Esophagus muscularis mucosa (tissue), 4 donors: ENCODE measurements around the gene ABTB2.

Source experiments
- CTCF ChIP-seq, 3 experiments: fragments of 200-600 bp in 2 of 3; fragments of 450-650 bp in 1 of 3; sonication (generic) in 2 of 3; IDR thresholded peaks; one replicate each; pipeline ENCODE4 v1.5.1; 2017 to 2019; ENCODE audit warnings: antibody characterized with exemption in 3 of 3, mild to moderate bottlenecking in 2 of 3, moderate library complexity in 1 of 3
- EP300 ChIP-seq: sonication (generic); formaldehyde crosslinking; IDR thresholded peaks from one replicate; pipeline ENCODE4 v1.6.1; 2017; ENCODE audit warnings: antibody characterized with exemption
- POLR2A ChIP-seq: fragments of 450-650 bp; IDR thresholded peaks from one replicate; pipeline ENCODE4 v1.6.1; 2017; ENCODE audit warnings: antibody characterized with exemption, moderate library complexity, mild to moderate bottlenecking, low read depth
- POLR2AphosphoS5 ChIP-seq, 2 donors: sonication (generic); formaldehyde crosslinking; IDR thresholded peaks; one replicate each; pipeline ENCODE4 v1.6.1; 2017; ENCODE audit warnings: antibody characterized with exemption in 2 of 2

DNA sequence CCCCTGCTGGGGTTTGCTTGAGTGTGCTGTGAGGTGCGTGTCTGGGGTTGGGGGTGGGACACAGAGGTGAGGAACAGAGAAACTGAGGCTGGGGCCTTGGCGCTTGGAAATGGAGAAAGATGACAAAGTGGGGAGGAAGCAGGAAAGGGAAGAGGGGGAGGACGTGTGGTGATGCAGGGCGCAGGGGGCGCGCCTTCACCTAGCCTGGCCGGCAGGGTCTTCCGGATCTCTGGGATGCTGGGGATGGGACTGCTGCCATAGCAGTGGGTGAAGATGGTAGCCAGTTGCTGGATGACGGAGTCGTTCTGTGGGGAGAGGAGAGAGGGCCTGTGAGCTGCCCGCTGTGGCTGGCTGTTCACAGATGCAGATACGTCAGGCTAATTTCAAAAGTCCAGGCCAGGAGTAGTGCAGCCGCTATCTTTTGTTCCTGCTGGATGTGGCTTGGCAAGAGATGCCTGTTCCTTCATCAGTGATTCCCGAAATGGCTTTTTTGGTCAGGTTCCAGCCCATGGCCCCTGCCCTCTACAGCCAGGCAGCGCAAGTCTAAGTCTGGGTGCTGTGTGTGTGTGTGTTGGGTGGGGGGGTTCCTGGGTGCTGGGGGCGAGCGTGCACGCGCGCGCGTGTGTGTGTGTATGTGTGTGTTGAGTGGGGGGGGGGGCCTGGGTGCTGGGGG, 197.6 kb downstream of the ABTB2 start:
- no peak for TF ChIP-seq CTCF (IDR thresholded peaks at IDR 0.05)
- TF ChIP-seq POLR2AphosphoS5 (IDR thresholded peaks at IDR 0.05), result no peak
- no peak for TF ChIP-seq POLR2A
- TF ChIP-seq EP300, result no peak
